SK-N-SH (cell line): ENCODE data around the gene SLC16A12.

Experiments used
- CHD2 ChIP-seq: fragments of 150-350 bp; IDR thresholded peaks from 2 replicates; pipeline ENCODE4 v1.6.1; 2018; ENCODE audit warnings: low read length; ENCODE audit not compliant: partially characterized antibody
- ELF1 ChIP-seq: IDR thresholded peaks from 2 replicates; pipeline ENCODE4 v1.4.0; 2012
- EP300 ChIP-seq, 2 experiments: IDR thresholded peaks; 2 replicates each; pipeline versions ENCODE4 v1.4.0 to v1.6.1; 2012; ENCODE audit warnings: borderline replicate concordance in 1 of 2, low read depth in 1 of 2, low read length in 1 of 2
- GABPA ChIP-seq: IDR thresholded peaks from 2 replicates; pipeline ENCODE4 v1.4.0; 2012; ENCODE audit warnings: low read depth, mild to moderate bottlenecking
- GATA2 ChIP-seq: sonication (generic); formaldehyde crosslinking; IDR thresholded peaks from 2 replicates; pipeline ENCODE4 v1.5.0; 2020; ENCODE audit warnings: mild to moderate bottlenecking, missing genetic modification reagents
- MXI1 ChIP-seq: IDR thresholded peaks from 2 replicates; pipeline ENCODE4 v1.6.1; 2012; ENCODE audit warnings: mild to moderate bottlenecking, low read depth, low read length, improper control_type of control experiment
- POLR2AphosphoS5 ChIP-seq: IDR thresholded peaks from 2 replicates; pipeline ENCODE4 v1.6.1; 2012; ENCODE audit warnings: low read depth, low read length
- RAD21 ChIP-seq: IDR thresholded peaks from 2 replicates; pipeline ENCODE4 v1.6.1; 2012; ENCODE audit warnings: mild to moderate bottlenecking, low read length
- RCOR1 ChIP-seq: fragments of 150-350 bp; IDR thresholded peaks from 2 replicates; pipeline ENCODE4 v1.6.1; 2017; ENCODE audit warnings: antibody characterized with exemption, low read length
- RFX5 ChIP-seq: IDR thresholded peaks from 2 replicates; pipeline ENCODE4 v1.6.1; 2012; ENCODE audit warnings: mild to moderate bottlenecking, improper control_type of control experiment, low read length
- TF ChIP-seq, protein P1 (sequence below): fragments of 200-600 bp; sonication (generic); IDR thresholded peaks from 2 replicates; pipeline ENCODE4 v1.6.1; 2017; ENCODE audit warnings: antibody characterized with exemption, mild to moderate bottlenecking, moderate library complexity
- TF ChIP-seq, protein P2 (sequence below): IDR thresholded peaks from 2 replicates; pipeline ENCODE4 v1.4.0; 2012; ENCODE audit warnings: low read depth, borderline replicate concordance
- TF ChIP-seq, protein P3 (sequence below): IDR thresholded peaks from 2 replicates; pipeline ENCODE4 v1.4.0; 2012; ENCODE audit warnings: low read depth, borderline replicate concordance
- TF ChIP-seq, protein P4 (sequence below): fragments of 150-350 bp; IDR thresholded peaks from 2 replicates; pipeline ENCODE4 v1.6.1; 2017; ENCODE audit warnings: antibody characterized with exemption, low read length, low read depth, borderline replicate concordance

DNA sequence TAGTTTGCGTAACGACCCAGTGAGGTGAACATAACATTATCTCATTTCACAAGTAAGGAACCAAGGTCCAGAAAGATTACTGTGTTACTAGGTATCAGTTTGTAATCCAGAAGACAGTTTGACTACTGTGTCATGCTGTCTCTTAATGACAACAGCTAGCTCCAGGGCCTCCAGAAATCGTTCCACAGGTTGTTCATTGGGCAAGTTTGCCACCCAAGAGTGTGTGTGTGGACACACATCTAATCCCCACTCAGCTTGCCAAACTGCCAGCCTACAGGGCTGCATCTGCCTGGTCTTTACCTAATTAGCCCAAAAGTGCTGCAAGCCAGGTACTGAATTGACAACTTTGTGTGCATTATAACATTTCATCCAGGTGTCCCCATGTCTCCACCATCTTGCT lies 27.9 kb upstream of the SLC16A12 start:
- TF ChIP-seq, protein P1, sequence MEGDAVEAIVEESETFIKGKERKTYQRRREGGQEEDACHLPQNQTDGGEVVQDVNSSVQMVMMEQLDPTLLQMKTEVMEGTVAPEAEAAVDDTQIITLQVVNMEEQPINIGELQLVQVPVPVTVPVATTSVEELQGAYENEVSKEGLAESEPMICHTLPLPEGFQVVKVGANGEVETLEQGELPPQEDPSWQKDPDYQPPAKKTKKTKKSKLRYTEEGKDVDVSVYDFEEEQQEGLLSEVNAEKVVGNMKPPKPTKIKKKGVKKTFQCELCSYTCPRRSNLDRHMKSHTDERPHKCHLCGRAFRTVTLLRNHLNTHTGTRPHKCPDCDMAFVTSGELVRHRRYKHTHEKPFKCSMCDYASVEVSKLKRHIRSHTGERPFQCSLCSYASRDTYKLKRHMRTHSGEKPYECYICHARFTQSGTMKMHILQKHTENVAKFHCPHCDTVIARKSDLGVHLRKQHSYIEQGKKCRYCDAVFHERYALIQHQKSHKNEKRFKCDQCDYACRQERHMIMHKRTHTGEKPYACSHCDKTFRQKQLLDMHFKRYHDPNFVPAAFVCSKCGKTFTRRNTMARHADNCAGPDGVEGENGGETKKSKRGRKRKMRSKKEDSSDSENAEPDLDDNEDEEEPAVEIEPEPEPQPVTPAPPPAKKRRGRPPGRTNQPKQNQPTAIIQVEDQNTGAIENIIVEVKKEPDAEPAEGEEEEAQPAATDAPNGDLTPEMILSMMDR = no peak
- no peak for TF ChIP-seq RAD21
- TF ChIP-seq, protein P2, sequence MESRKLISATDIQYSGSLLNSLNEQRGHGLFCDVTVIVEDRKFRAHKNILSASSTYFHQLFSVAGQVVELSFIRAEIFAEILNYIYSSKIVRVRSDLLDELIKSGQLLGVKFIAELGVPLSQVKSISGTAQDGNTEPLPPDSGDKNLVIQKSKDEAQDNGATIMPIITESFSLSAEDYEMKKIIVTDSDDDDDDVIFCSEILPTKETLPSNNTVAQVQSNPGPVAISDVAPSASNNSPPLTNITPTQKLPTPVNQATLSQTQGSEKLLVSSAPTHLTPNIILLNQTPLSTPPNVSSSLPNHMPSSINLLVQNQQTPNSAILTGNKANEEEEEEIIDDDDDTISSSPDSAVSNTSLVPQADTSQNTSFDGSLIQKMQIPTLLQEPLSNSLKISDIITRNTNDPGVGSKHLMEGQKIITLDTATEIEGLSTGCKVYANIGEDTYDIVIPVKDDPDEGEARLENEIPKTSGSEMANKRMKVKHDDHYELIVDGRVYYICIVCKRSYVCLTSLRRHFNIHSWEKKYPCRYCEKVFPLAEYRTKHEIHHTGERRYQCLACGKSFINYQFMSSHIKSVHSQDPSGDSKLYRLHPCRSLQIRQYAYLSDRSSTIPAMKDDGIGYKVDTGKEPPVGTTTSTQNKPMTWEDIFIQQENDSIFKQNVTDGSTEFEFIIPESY = no peak
- no peak for TF ChIP-seq RFX5
- TF ChIP-seq RCOR1 = no peak
- TF ChIP-seq, protein P3, sequence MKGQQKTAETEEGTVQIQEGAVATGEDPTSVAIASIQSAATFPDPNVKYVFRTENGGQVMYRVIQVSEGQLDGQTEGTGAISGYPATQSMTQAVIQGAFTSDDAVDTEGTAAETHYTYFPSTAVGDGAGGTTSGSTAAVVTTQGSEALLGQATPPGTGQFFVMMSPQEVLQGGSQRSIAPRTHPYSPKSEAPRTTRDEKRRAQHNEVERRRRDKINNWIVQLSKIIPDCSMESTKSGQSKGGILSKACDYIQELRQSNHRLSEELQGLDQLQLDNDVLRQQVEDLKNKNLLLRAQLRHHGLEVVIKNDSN = no peak
- TF ChIP-seq, protein P4, sequence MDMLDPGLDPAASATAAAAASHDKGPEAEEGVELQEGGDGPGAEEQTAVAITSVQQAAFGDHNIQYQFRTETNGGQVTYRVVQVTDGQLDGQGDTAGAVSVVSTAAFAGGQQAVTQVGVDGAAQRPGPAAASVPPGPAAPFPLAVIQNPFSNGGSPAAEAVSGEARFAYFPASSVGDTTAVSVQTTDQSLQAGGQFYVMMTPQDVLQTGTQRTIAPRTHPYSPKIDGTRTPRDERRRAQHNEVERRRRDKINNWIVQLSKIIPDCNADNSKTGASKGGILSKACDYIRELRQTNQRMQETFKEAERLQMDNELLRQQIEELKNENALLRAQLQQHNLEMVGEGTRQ = no peak
- TF ChIP-seq GATA2 (CRISPR knock-in tag) = no peak
- no peak for TF ChIP-seq MXI1
- no peak for TF ChIP-seq GABPA
- no peak for TF ChIP-seq EP300 (IDR thresholded peaks at IDR 0.05; ENCODE audit: borderline replicate concordance in 1 of 2, low read depth in 1 of 2, low read length in 1 of 2)
- TF ChIP-seq POLR2AphosphoS5 = no peak
- no peak for TF ChIP-seq CHD2
- TF ChIP-seq ELF1 = no peak
